Ramos (cell line): ENCODE results near the gene SMCO1.
"Not testable (repeated sequence)": the region's sequence is repeated elsewhere in the genome, so short reads cannot be mapped to it uniquely, and the experiment has no call there.

Source experiments
- in situ Hi-C: fragments of 300-500 bp; cut with MboI; formaldehyde crosslinking; loops from one replicate; pipeline ENCODE4 v1.14.3; 2022; ENCODE audit warnings: low sequenced_read_pairs; ENCODE audit not compliant: unreplicated experiment

Gene SMCO1

GRCh38 chr3:196499061-196499460, 16.1 kb downstream of the SMCO1 start:
- in situ Hi-C loops: no loop called here

- in situ Hi-C loops: no loop called here
Measured at GRCh38 chr3:196498297-196498696, 16.8 kb downstream of the SMCO1 start.

- in situ Hi-C loops: no loop called here
Measured at GRCh38 chr3:196496183-196496582, 19.0 kb downstream of the SMCO1 start.

GRCh38 chr3:196493292-196493691, 21.9 kb downstream of the SMCO1 start:
- in situ Hi-C loops: no loop called here

- in situ Hi-C loops: no loop called here
Measured at GRCh38 chr3:196492080-196492479, 23.1 kb downstream of the SMCO1 start.

GRCh38 chr3:196489747-196490146, 25.4 kb downstream of the SMCO1 start:
- in situ Hi-C loops: no loop called here

GRCh38 chr3:196486263-196486662, 28.9 kb downstream of the SMCO1 start:
- in situ Hi-C loops: no loop called here

GRCh38 chr3:196477678-196478077, 37.5 kb downstream of the SMCO1 start:
- in situ Hi-C loops: no loop called here

- in situ Hi-C loops: no loop called here
Measured at GRCh38 chr3:196472286-196472685, 42.9 kb downstream of the SMCO1 start.

GRCh38 chr3:196471551-196471950, 43.6 kb downstream of the SMCO1 start:
- in situ Hi-C loops: no loop called here

GRCh38 chr3:196470182-196470581, 45.0 kb downstream of the SMCO1 start:
- in situ Hi-C loops: not testable (repeated sequence)

GRCh38 chr3:196463804-196464203, 51.3 kb downstream of the SMCO1 start:
- in situ Hi-C loops: no loop called here

GRCh38 chr3:196463478-196463756, 51.7 kb downstream of the SMCO1 start:
- in situ Hi-C loops: no loop called here

GRCh38 chr3:196462680-196463477, 52.3 kb downstream of the SMCO1 start:
- in situ Hi-C loops: not testable (repeated sequence)

- in situ Hi-C loops: no loop called here
Measured at GRCh38 chr3:196458063-196458462, 57.1 kb downstream of the SMCO1 start.

- in situ Hi-C loops: not testable (repeated sequence)
Measured at GRCh38 chr3:196457470-196457869, 57.7 kb downstream of the SMCO1 start.
